Ovary (tissue), 3 donors: Measurements from ENCODE around the gene ADCYAP1.

ENCODE experiments used
- EP300 ChIP-seq: sonication (generic); formaldehyde crosslinking; IDR thresholded peaks from one replicate; pipeline ENCODE4 v1.6.1; 2017; ENCODE audit warnings: antibody characterized with exemption
- POLR2A ChIP-seq: fragments of 450-650 bp; IDR thresholded peaks from one replicate; pipeline ENCODE4 v1.6.1; 2017; ENCODE audit warnings: antibody characterized with exemption, mild to moderate bottlenecking, moderate library complexity
- TF ChIP-seq, protein P1 (sequence below), 3 donors: fragments of 450-650 bp in 2 of 3; fragments of 200-600 bp in 1 of 3; IDR thresholded peaks; one replicate each; pipeline versions ENCODE4 v1.5.1 to v1.8.0; 2016 to 2022; ENCODE audit warnings: antibody characterized with exemption in 3 of 3, mild to moderate bottlenecking in 1 of 3
- donor health status: DM: no; HTN: no; CAD: no.

DNA sequence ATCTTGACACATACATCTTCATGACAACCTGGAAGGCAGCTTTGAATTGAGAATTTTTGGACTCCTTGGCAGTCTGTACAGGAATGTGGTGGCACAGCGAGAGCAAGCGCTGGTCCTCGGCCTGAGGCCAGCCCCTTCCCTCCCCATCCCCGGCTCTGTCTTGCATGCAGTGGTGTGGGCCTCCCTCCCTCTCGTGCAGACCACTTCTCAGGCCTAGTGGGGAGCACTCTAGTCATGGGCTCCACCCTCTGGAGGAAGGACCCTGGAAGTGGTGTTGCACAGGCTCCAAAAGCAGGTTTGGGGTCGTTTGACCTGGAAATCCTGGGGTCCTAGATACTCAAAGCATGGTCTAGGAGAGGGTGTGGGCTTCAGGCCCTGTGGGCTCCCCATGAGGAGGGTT lies 32.3 kb downstream of the ADCYAP1 start:
- TF ChIP-seq POLR2A (no peak), EP300 (no peak)
- TF ChIP-seq, protein P1, sequence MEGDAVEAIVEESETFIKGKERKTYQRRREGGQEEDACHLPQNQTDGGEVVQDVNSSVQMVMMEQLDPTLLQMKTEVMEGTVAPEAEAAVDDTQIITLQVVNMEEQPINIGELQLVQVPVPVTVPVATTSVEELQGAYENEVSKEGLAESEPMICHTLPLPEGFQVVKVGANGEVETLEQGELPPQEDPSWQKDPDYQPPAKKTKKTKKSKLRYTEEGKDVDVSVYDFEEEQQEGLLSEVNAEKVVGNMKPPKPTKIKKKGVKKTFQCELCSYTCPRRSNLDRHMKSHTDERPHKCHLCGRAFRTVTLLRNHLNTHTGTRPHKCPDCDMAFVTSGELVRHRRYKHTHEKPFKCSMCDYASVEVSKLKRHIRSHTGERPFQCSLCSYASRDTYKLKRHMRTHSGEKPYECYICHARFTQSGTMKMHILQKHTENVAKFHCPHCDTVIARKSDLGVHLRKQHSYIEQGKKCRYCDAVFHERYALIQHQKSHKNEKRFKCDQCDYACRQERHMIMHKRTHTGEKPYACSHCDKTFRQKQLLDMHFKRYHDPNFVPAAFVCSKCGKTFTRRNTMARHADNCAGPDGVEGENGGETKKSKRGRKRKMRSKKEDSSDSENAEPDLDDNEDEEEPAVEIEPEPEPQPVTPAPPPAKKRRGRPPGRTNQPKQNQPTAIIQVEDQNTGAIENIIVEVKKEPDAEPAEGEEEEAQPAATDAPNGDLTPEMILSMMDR (IDR thresholded peaks at IDR 0.05), result no peak
